ENCODE data around the gene FGF6. TPM values are rescaled to one million over a fixed set of nuclear protein-coding genes. Genes with fewer than 3 reads are reported as not detected.

FGF6 gene
- total RNA-seq, 1 donor from 2014 or later: not detected

GRCh38 chr12:4439736-4440135 is 5.9 kb downstream of the FGF6 start:
- TF ChIP-seq, protein P1, sequence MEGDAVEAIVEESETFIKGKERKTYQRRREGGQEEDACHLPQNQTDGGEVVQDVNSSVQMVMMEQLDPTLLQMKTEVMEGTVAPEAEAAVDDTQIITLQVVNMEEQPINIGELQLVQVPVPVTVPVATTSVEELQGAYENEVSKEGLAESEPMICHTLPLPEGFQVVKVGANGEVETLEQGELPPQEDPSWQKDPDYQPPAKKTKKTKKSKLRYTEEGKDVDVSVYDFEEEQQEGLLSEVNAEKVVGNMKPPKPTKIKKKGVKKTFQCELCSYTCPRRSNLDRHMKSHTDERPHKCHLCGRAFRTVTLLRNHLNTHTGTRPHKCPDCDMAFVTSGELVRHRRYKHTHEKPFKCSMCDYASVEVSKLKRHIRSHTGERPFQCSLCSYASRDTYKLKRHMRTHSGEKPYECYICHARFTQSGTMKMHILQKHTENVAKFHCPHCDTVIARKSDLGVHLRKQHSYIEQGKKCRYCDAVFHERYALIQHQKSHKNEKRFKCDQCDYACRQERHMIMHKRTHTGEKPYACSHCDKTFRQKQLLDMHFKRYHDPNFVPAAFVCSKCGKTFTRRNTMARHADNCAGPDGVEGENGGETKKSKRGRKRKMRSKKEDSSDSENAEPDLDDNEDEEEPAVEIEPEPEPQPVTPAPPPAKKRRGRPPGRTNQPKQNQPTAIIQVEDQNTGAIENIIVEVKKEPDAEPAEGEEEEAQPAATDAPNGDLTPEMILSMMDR (IDR thresholded peaks at IDR 0.05; ENCODE audit: unreplicated experiment): no peak
- Mint-ChIP-seq H3K27me3 (peaks cover 72% of the 10 kb centered on the region), H3K36me3 (ENCODE audit: insufficient read depth) (no peaks in the 10 kb centered on the region), H3K4me3 (ENCODE audit: low read depth) (no peak overlapping the region), H3K27ac (no peak overlapping the region), H3K9me3 (ENCODE audit: low read depth) (no peaks in the 10 kb centered on the region), H3K4me1 (ENCODE audit: low read depth) (peaks cover 3% of the 10 kb centered on the region)
- DNase-seq (ENCODE audit: low spot score, unreplicated experiment): peak; percentile 6

- Mint-ChIP-seq H3K27ac (no peak overlapping the region), H3K4me3 (ENCODE audit: low read depth) (no peak overlapping the region), H3K4me1 (ENCODE audit: low read depth) (peaks cover 3% of the 10 kb centered on the region), H3K9me3 (ENCODE audit: low read depth) (no peaks in the 10 kb centered on the region), H3K36me3 (ENCODE audit: insufficient read depth) (no peaks in the 10 kb centered on the region), H3K27me3 (peaks cover 69% of the 10 kb centered on the region)
- no peak for DNase-seq (ENCODE audit: low spot score, unreplicated experiment)
- TF ChIP-seq, protein P1 (IDR thresholded peaks at IDR 0.05; ENCODE audit: unreplicated experiment): no peak
Measured at GRCh38 chr12:4438834-4439596, 6.6 kb downstream of the FGF6 start.

- Mint-ChIP-seq H3K27ac (no peak overlapping the region), H3K27me3 (peaks cover 53% of the 10 kb centered on the region), H3K4me1 (ENCODE audit: low read depth) (no peaks in the 10 kb centered on the region), H3K9me3 (ENCODE audit: low read depth) (no peaks in the 10 kb centered on the region), H3K36me3 (ENCODE audit: insufficient read depth) (no peaks in the 10 kb centered on the region), H3K4me3 (ENCODE audit: low read depth) (no peak overlapping the region)
- DNase-seq (ENCODE audit: low spot score, unreplicated experiment): peak; percentile 6
- TF ChIP-seq, protein P1 (IDR thresholded peaks at IDR 0.05; ENCODE audit: unreplicated experiment): no peak
Measured at GRCh38 chr12:4435537-4435936, 10.1 kb downstream of the FGF6 start.

GRCh38 chr12:4434706-4435425 is 10.7 kb downstream of the FGF6 start:
- TF ChIP-seq, protein P1 (IDR thresholded peaks at IDR 0.05; ENCODE audit: unreplicated experiment): no peak
- Mint-ChIP-seq H3K27me3 (peaks cover 50% of the 10 kb centered on the region), H3K4me1 (ENCODE audit: low read depth) (no peaks in the 10 kb centered on the region), H3K9me3 (ENCODE audit: low read depth) (no peaks in the 10 kb centered on the region), H3K27ac (no peak overlapping the region), H3K36me3 (ENCODE audit: insufficient read depth) (no peaks in the 10 kb centered on the region), H3K4me3 (ENCODE audit: low read depth) (no peak overlapping the region)
- DNase-seq (ENCODE audit: low spot score, unreplicated experiment): peak; percentile 7

DNA sequence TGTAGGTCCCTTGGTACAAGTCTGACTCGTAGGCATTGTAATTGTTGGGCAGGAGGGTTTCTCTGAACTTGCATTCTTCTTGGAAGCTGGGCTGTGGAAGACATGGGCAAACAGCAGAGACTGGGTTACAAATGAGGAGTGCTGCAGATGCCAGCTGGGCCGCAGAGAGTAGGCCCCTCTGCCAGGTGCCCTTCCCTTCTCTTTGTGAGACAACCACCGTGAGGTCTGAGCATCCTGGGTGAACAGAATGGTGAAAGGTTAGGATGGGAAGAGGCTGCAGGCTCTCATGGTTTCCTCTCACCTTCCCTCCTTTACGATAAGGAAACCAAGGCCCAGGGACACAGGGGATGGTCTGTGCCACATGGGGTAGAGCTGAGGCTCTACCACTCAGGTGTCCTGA is 11.3 kb downstream of the FGF6 start:
- no peaks in the 10 kb centered on the region for H3K4me1 Mint-ChIP-seq (ENCODE audit: low read depth)
- H3K27me3 Mint-ChIP-seq: peaks cover 47% of the 10 kb centered on the region
- H3K27ac Mint-ChIP-seq: no peak overlapping the region
- no peaks in the 10 kb centered on the region for H3K36me3 Mint-ChIP-seq (ENCODE audit: insufficient read depth)
- peak; percentile 7 for DNase-seq (ENCODE audit: low spot score, unreplicated experiment)
- no peaks in the 10 kb centered on the region for H3K9me3 Mint-ChIP-seq (ENCODE audit: low read depth)
- H3K4me3 Mint-ChIP-seq (ENCODE audit: low read depth): no peak overlapping the region
- TF ChIP-seq, protein P1 (IDR thresholded peaks at IDR 0.05; ENCODE audit: unreplicated experiment): no peak

Measured in progenitor cell of endocrine pancreas (in vitro differentiated cells).